SJSA1 (cell line): Measurements from ENCODE around the gene WDTC1. TPM values are rescaled to one million over a fixed set of nuclear protein-coding genes. Genes with fewer than 3 reads are reported as not detected.
A peak's percentile ranks its signal among the peaks of the same experiment; 100 is the strongest.

Source experiments
- DNase-seq, 2 experiments: peaks; one replicate each; pipeline ENCODE4 v3.0.0-alpha.2; 2015 to 2020; ENCODE audit warnings: low spot score in 2 of 2, low read depth in 1 of 2
- H3K27ac ChIP-seq: fragments of 250-450 bp; sonication (Bioruptor Pico); 2 replicates; pipeline ENCODE4 v1.5.1; 2020; ENCODE audit warnings: mild to moderate bottlenecking, moderate library complexity
- H3K27me3 ChIP-seq: fragments of 250-450 bp; sonication (Bioruptor Pico); replicated peaks from 2 replicates; pipeline ENCODE4 v1.5.1; 2020; ENCODE audit warnings: mild to moderate bottlenecking, moderate library complexity
- H3K36me3 ChIP-seq: fragments of 250-450 bp; sonication (Bioruptor Pico); 2 replicates; pipeline ENCODE4 v1.5.1; 2020; ENCODE audit warnings: mild to moderate bottlenecking
- H3K4me1 ChIP-seq: fragments of 250-450 bp; sonication (Bioruptor Pico); replicated peaks from 2 replicates; pipeline ENCODE4 v1.6.1; 2021; ENCODE audit warnings: mild to moderate bottlenecking
- H3K4me3 ChIP-seq: fragments of 250-450 bp; sonication (Bioruptor Pico); 2 replicates; pipeline ENCODE4 v1.5.1; 2020; ENCODE audit warnings: mild to moderate bottlenecking
- H3K9me3 ChIP-seq: fragments of 250-450 bp; sonication (Bioruptor Pico); replicated peaks from 2 replicates; pipeline ENCODE4 v1.5.1; 2020; ENCODE audit warnings: mild to moderate bottlenecking
- total RNA-seq: library from RNA; depleted of rRNA; stranded (reverse); fragments of >200 nt; shearing (Covaris generic); gene quantifications from 2 replicates; pipeline ENCODE4 v1.2.3, GENCODE V29; 2014

Gene WDTC1
- total RNA-seq, 1 experiment from 2014 or later = 11.9 TPM

- no peaks in the 10 kb centered on the region for H3K9me3 ChIP-seq
- H3K36me3 ChIP-seq = peaks cover 19% of the 10 kb centered on the region; the same call in 1 of the 2 replicates
- H3K27ac ChIP-seq = no peak overlapping the region
- peaks cover 26% of the 10 kb centered on the region for H3K4me1 ChIP-seq
- DNase-seq = peak; percentile 77 to 82
- H3K4me3 ChIP-seq = no peak overlapping the region
- no peaks in the 10 kb centered on the region for H3K27me3 ChIP-seq
Observed at GRCh38 chr1:27300341-27301051, 66.1 kb downstream of the WDTC1 start.

GRCh38 chr1:27301052-27301422, 66.6 kb downstream of the WDTC1 start:
- peaks cover 26% of the 10 kb centered on the region for H3K4me1 ChIP-seq
- no peaks in the 10 kb centered on the region for H3K27me3 ChIP-seq
- H3K9me3 ChIP-seq = no peaks in the 10 kb centered on the region
- H3K36me3 ChIP-seq = peaks cover 19% of the 10 kb centered on the region; the same call in 1 of the 2 replicates
- no peak overlapping the region for H3K27ac ChIP-seq
- DNase-seq = no peak
- no peak overlapping the region for H3K4me3 ChIP-seq

- DNase-seq = no peak
Observed at GRCh38 chr1:27301582-27302199, 67.3 kb downstream of the WDTC1 start.

GRCh38 chr1:27302612-27303011, 68.2 kb downstream of the WDTC1 start:
- peaks cover 26% of the 10 kb centered on the region for H3K4me1 ChIP-seq
- peaks cover 19% of the 10 kb centered on the region; the same call in 1 of the 2 replicates for H3K36me3 ChIP-seq

More at GRCh38 chr1:27301582-27302199, 67.3 kb downstream of the WDTC1 start:
- Histone ChIP-seq H3K27me3 (no peaks in the 10 kb centered on the region), H3K9me3 (no peaks in the 10 kb centered on the region), H3K36me3 (peaks cover 19% of the 10 kb centered on the region; the same call in 1 of the 2 replicates), H3K4me1 (peaks cover 26% of the 10 kb centered on the region), H3K27ac (no peak overlapping the region), H3K4me3 (no peak overlapping the region)

GRCh38 chr1:27303509-27303908, 69.1 kb downstream of the WDTC1 start:
- peaks cover 10% of the 10 kb centered on the region; the same call in 1 of the 2 replicates for H3K36me3 ChIP-seq
- H3K9me3 ChIP-seq = no peaks in the 10 kb centered on the region
- DNase-seq = no peak
- H3K4me3 ChIP-seq = no peak overlapping the region
- H3K4me1 ChIP-seq = peaks cover 26% of the 10 kb centered on the region
- no peaks in the 10 kb centered on the region for H3K27me3 ChIP-seq
- no peak overlapping the region for H3K27ac ChIP-seq

More at GRCh38 chr1:27302612-27303011, 68.2 kb downstream of the WDTC1 start:
- H3K27me3 ChIP-seq = no peaks in the 10 kb centered on the region
- no peak overlapping the region for H3K27ac ChIP-seq
- H3K4me3 ChIP-seq = no peak overlapping the region
- no peak for DNase-seq
- H3K9me3 ChIP-seq = no peaks in the 10 kb centered on the region

- no peak overlapping the region for H3K27ac ChIP-seq
- H3K9me3 ChIP-seq = no peaks in the 10 kb centered on the region
- H3K4me1 ChIP-seq = peaks cover 2% of the 10 kb centered on the region
- H3K27me3 ChIP-seq = no peaks in the 10 kb centered on the region
- DNase-seq = no peak
- H3K4me3 ChIP-seq = no peak overlapping the region
- H3K36me3 ChIP-seq = 0 out of 2 replicates have a peak, but pooled peaks cover 8% of the 10 kb centered on the region
Observed at GRCh38 chr1:27306071-27306470, 71.6 kb downstream of the WDTC1 start.

GRCh38 chr1:27306892-27307761, 72.7 kb downstream of the WDTC1 start:
- Histone ChIP-seq H3K9me3 (no peaks in the 10 kb centered on the region), H3K4me1 (no peaks in the 10 kb centered on the region), H3K27ac (no peak overlapping the region), H3K27me3 (0 out of 2 replicates have a peak, but pooled peaks cover 4% of the 10 kb centered on the region), H3K36me3 (no peaks in the 10 kb centered on the region), H3K4me3 (no peak overlapping the region)
- no peak for DNase-seq

- DNase-seq = no peak
- no peak overlapping the region for H3K4me3 ChIP-seq
- no peak overlapping the region for H3K27ac ChIP-seq
- H3K27me3 ChIP-seq = 0 out of 2 replicates have a peak, but pooled peaks cover 4% of the 10 kb centered on the region
- H3K4me1 ChIP-seq = no peaks in the 10 kb centered on the region
- no peaks in the 10 kb centered on the region for H3K36me3 ChIP-seq
- H3K9me3 ChIP-seq = no peaks in the 10 kb centered on the region
Observed at GRCh38 chr1:27307874-27308598, 73.6 kb downstream of the WDTC1 start.

GRCh38 chr1:27314169-27314568, 79.7 kb downstream of the WDTC1 start:
- Histone ChIP-seq H3K27ac (no peak overlapping the region), H3K27me3 (peaks cover 7% of the 10 kb centered on the region), H3K9me3 (no peaks in the 10 kb centered on the region), H3K4me3 (no peak overlapping the region), H3K36me3 (no peaks in the 10 kb centered on the region), H3K4me1 (no peaks in the 10 kb centered on the region)
- DNase-seq = no peak

GRCh38 chr1:27314737-27315136, 80.3 kb downstream of the WDTC1 start:
- Histone ChIP-seq H3K27ac (no peak overlapping the region), H3K27me3 (peaks cover 7% of the 10 kb centered on the region), H3K9me3 (no peaks in the 10 kb centered on the region), H3K36me3 (no peaks in the 10 kb centered on the region), H3K4me3 (no peak overlapping the region), H3K4me1 (no peaks in the 10 kb centered on the region)
- DNase-seq = no peak

- no peaks in the 10 kb centered on the region for H3K9me3 ChIP-seq
- no peak for DNase-seq
- 0 out of 2 replicates have a peak, but pooled peaks cover 5% of the 10 kb centered on the region for H3K4me1 ChIP-seq
- H3K4me3 ChIP-seq = no peak overlapping the region
- H3K27ac ChIP-seq = no peak overlapping the region
- no peaks in the 10 kb centered on the region for H3K36me3 ChIP-seq
- peaks cover 4% of the 10 kb centered on the region for H3K27me3 ChIP-seq
Observed at GRCh38 chr1:27316860-27317259, 82.4 kb downstream of the WDTC1 start.

- peaks cover 7% of the 10 kb centered on the region for H3K4me1 ChIP-seq
- peaks cover 3% of the 10 kb centered on the region for H3K36me3 ChIP-seq
- H3K27me3 ChIP-seq = peaks cover 3% of the 10 kb centered on the region
- no peak overlapping the region for H3K4me3 ChIP-seq
- no peak for DNase-seq
- no peak overlapping the region for H3K27ac ChIP-seq
- no peaks in the 10 kb centered on the region for H3K9me3 ChIP-seq
Observed at GRCh38 chr1:27318136-27318535, 83.7 kb downstream of the WDTC1 start.

- H3K9me3 ChIP-seq = no peaks in the 10 kb centered on the region
- peaks cover 2% of the 10 kb centered on the region for H3K27me3 ChIP-seq
- H3K36me3 ChIP-seq = peaks cover 3% of the 10 kb centered on the region
- H3K4me3 ChIP-seq = no peak overlapping the region
- no peak for DNase-seq
- H3K4me1 ChIP-seq = peaks cover 11% of the 10 kb centered on the region
- H3K27ac ChIP-seq = no peak overlapping the region
Observed at GRCh38 chr1:27318596-27318995, 84.2 kb downstream of the WDTC1 start.
